Uterus (tissue), 2 donors: Measurements from ENCODE around the gene SELE.

ENCODE experiments used
- CTCF ChIP-seq, 4 experiments: fragments of 200-600 bp in 2 of 4; fragments of 450-650 bp in 2 of 4; sonication (generic) in 2 of 4; IDR thresholded peaks; one replicate each; pipeline ENCODE4 v1.5.1; 2016 to 2019; ENCODE audit warnings: antibody characterized with exemption in 4 of 4, mild to moderate bottlenecking in 2 of 4, moderate library complexity in 1 of 4
- POLR2A ChIP-seq, 2 donors: fragments of 450-650 bp; IDR thresholded peaks; one replicate each; pipeline ENCODE4 v1.6.1; 2016; ENCODE audit warnings: antibody characterized with exemption in 2 of 2, mild to moderate bottlenecking in 1 of 2, moderate library complexity in 1 of 2

DNA sequence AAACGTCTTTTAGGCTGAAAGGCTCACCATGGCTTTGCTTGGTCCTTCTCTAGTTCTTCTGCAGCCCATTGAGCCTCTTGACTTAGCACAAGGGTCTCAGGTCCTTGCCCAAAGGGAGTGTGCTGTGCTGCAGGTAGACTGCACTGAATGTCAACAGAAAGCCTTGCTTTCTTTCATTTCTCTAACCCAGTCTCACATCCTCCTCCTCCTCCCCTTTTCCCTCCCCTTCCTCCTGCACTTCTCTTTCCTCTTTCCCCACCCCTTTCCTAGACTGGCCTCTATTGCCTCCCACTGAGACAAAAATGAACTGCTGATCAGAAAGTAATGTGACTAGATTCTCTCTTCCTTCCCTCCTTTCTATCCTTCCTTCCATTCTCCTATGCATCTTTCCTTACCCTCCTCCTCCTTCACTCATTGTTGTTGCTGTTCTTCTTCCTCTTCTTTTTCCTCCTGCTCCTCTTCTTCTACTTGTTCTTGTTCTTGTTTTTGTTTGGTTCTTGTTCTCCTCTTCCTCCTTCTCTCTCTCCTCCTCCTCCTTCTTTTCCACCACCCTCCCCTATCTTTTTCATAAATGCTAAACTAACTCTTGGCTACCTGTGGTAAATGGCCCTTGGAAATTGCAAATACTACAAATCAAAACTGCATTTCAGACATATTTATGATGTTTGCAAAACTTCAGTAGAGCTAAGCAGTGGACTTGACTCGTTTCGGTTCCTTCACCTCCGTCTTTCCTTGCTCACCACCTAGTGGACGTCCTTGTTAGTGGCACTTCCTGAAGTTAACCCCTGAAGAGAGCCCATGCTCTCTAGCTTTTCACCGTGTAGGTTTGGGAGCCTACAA is 22.2 kb downstream of the SELE start, which contains the start of gene SELL:
- TF ChIP-seq CTCF (IDR thresholded peaks at IDR 0.05): peak; percentile 47 to 62 (median 60)
- no peak for TF ChIP-seq POLR2A (IDR thresholded peaks at IDR 0.05)
